GM23338 (cell line): Measurements from ENCODE around the gene PTPRN2. TPM values are rescaled to one million over a fixed set of nuclear protein-coding genes. Genes with fewer than 3 reads are reported as not detected.

ENCODE experiments used
- ATAC-seq: fragments of 200-7000 bp; cut with Tn5 transposase; 3 replicates; pipeline ENCODE4 v1.9.1; 2020
- DNase-seq: peaks from one replicate; pipeline ENCODE4 v3.0.0-alpha.2; 2015; ENCODE audit warnings: low spot score
- H2AFZ ChIP-seq: fragments of 200-600 bp; sonication (generic); 2 replicates; pipeline ENCODE4 v1.8.0; 2016; ENCODE audit warnings: antibody characterized with exemption, mild to moderate bottlenecking, moderate library complexity
- H3F3A ChIP-seq: fragments of 200-600 bp; sonication (generic); replicated peaks from 2 replicates; pipeline ENCODE4 v1.8.0; 2017; ENCODE audit warnings: antibody characterized with exemption, mixed run types, low read depth
- H3K27ac ChIP-seq: fragments of 200-600 bp; sonication (generic); 2 replicates; pipeline ENCODE4 v1.6.1; 2016; ENCODE audit warnings: low read depth
- H3K27me3 ChIP-seq: fragments of 200-600 bp; sonication (generic); 2 replicates; pipeline ENCODE4 v1.8.0; 2016; ENCODE audit warnings: mild to moderate bottlenecking, mixed run types, moderate library complexity; ENCODE audit not compliant: insufficient read depth
- H3K36me3 ChIP-seq: fragments of 200-600 bp; sonication (generic); 2 replicates; pipeline ENCODE4 v1.8.0; 2016; ENCODE audit warnings: mild to moderate bottlenecking; ENCODE audit not compliant: insufficient read depth
- H3K4me1 ChIP-seq: fragments of 200-600 bp; sonication (generic); 2 replicates; pipeline ENCODE4 v1.8.0; 2016; ENCODE audit warnings: mild to moderate bottlenecking, moderate library complexity; ENCODE audit not compliant: insufficient read depth
- H3K4me2 ChIP-seq: fragments of 200-600 bp; sonication (generic); 2 replicates; pipeline ENCODE4 v1.7.1; 2017; ENCODE audit warnings: mixed run types
- H3K4me3 ChIP-seq: fragments of 200-600 bp; sonication (generic); 2 replicates; pipeline ENCODE4 v1.6.1; 2016; ENCODE audit warnings: mixed run types
- H3K79me2 ChIP-seq: fragments of 200-600 bp; sonication (generic); replicated peaks from 2 replicates; pipeline ENCODE4 v1.8.0; 2017; ENCODE audit warnings: mild to moderate bottlenecking; ENCODE audit not compliant: insufficient read depth
- H3K9me2 ChIP-seq: fragments of 200-600 bp; sonication (generic); 2 replicates; pipeline ENCODE4 v1.8.0; 2017; ENCODE audit not compliant: insufficient read depth
- H4K20me1 ChIP-seq: fragments of 200-600 bp; sonication (generic); replicated peaks from 2 replicates; pipeline ENCODE4 v1.8.0; 2017; ENCODE audit warnings: mild to moderate bottlenecking; ENCODE audit not compliant: insufficient read depth
- H3K27ac Mint-ChIP-seq: 2 replicates; pipeline ENCODE4 v1.8.0; 2020; ENCODE audit warnings: inconsistent platforms, mild to moderate bottlenecking, moderate library complexity, mixed read lengths
- H3K27me3 Mint-ChIP-seq: 3 replicates; pipeline ENCODE4 v1.8.0; 2022; ENCODE audit warnings: low read depth, mild to moderate bottlenecking, moderate library complexity, mixed read lengths, inconsistent platforms; ENCODE audit not compliant: insufficient read depth, poor library complexity
- H3K36me3 Mint-ChIP-seq: 3 replicates; pipeline ENCODE4 v1.8.0; 2021; ENCODE audit warnings: low read depth, mild to moderate bottlenecking, inconsistent platforms, moderate library complexity, mixed read lengths
- H3K4me1 Mint-ChIP-seq: 3 replicates; pipeline ENCODE4 v1.8.0; 2020; ENCODE audit warnings: mild to moderate bottlenecking, inconsistent platforms, mixed read lengths
- H3K4me3 Mint-ChIP-seq: 3 replicates; pipeline ENCODE4 v1.8.0; 2021; ENCODE audit warnings: moderate library complexity, mild to moderate bottlenecking, inconsistent platforms, mixed read lengths
- H3K9me3 Mint-ChIP-seq: 3 replicates; pipeline ENCODE4 v1.8.0; 2020; ENCODE audit warnings: moderate library complexity, mild to moderate bottlenecking, inconsistent platforms, mixed read lengths
- CREB1 ChIP-seq: fragments of 250-450 bp; sonication (Bioruptor Pico); IDR thresholded peaks from 2 replicates; pipeline ENCODE4 v1.5.0; 2020; ENCODE audit warnings: low read depth, mild to moderate bottlenecking, moderate library complexity
- CTCF ChIP-seq, 2 experiments: fragments of 200-600 bp in 1 of 2; sonication (generic) in 1 of 2; conservative IDR thresholded peaks; 2 replicates each; pipeline versions ENCODE4 v1.5.1 to v1.6.1; 2016 to 2017; ENCODE audit warnings: antibody characterized with exemption in 2 of 2, low read depth in 2 of 2, mild to moderate bottlenecking in 2 of 2, moderate library complexity in 1 of 2
- ETS1 ChIP-seq: IDR thresholded peaks from 2 replicates; pipeline ENCODE4 v1.6.1; 2016; ENCODE audit warnings: antibody characterized with exemption
- EZH2 ChIP-seq: fragments of 200-600 bp; sonication (generic); IDR thresholded peaks from one replicate; pipeline ENCODE4 v1.8.0; 2017; ENCODE audit warnings: antibody characterized with exemption, mild to moderate bottlenecking, low read depth; ENCODE audit not compliant: unreplicated experiment
- EZH2phosphoT487 ChIP-seq: fragments of 200-600 bp; sonication (generic); IDR thresholded peaks from one replicate; pipeline ENCODE4 v1.8.1; 2018; ENCODE audit warnings: antibody characterized with exemption; ENCODE audit not compliant: unreplicated experiment
- NANOG ChIP-seq: IDR thresholded peaks from 2 replicates; pipeline ENCODE4 v1.6.1; 2016; ENCODE audit warnings: antibody characterized with exemption, borderline replicate concordance
- POLR2AphosphoS5 ChIP-seq: IDR thresholded peaks from 2 replicates; pipeline ENCODE4 v1.6.1; 2016; ENCODE audit warnings: antibody characterized with exemption, low read depth
- REST ChIP-seq: IDR thresholded peaks from one replicate; pipeline ENCODE4 v1.6.1; 2018; ENCODE audit warnings: antibody characterized with exemption; ENCODE audit not compliant: unreplicated experiment
- STAT1 ChIP-seq: IDR thresholded peaks from one replicate; pipeline ENCODE4 v1.6.1; 2016; ENCODE audit warnings: antibody characterized with exemption; ENCODE audit not compliant: unreplicated experiment
- ZNF114 ChIP-seq: fragments of 250-450 bp; sonication (Bioruptor Pico); IDR thresholded peaks from 2 replicates; pipeline ENCODE4 v1.5.0; 2020; ENCODE audit warnings: mild to moderate bottlenecking, moderate library complexity
- ZNF331 ChIP-seq: fragments of 250-450 bp; sonication (Bioruptor Pico); IDR thresholded peaks from 2 replicates; pipeline ENCODE4 v1.5.0; 2020; ENCODE audit warnings: low read depth, mild to moderate bottlenecking, moderate library complexity
- polyA plus RNA-seq: library from polyadenylated mRNA; unstranded; fragments of >200 nt; fragmentation: Nextera tagmentation; extraction: Ambion mirVana; gene quantifications from 2 replicates; pipeline ENCODE4 v1.2.1, GENCODE V29; 2016
- total RNA-seq: library from RNA; depleted of rRNA; stranded (reverse); fragments of >200 nt; shearing (Covaris generic); gene quantifications from 2 replicates; pipeline ENCODE4 v1.2.3, GENCODE V29; 2014

The PTPRN2 gene
- total and polyA plus RNA-seq, 2 experiments from 2014 or later: 0.87 to 4.0 TPM

- Histone ChIP-seq H2AFZ (no peak overlapping the region), H3F3A (no peaks in the 10 kb centered on the region), H3K36me3 (peaks cover 4% of the 10 kb centered on the region; the same call in 1 of the 2 replicates), H3K4me3 (no peak overlapping the region), H3K27ac (no peak overlapping the region), H3K27me3 (no peaks in the 10 kb centered on the region), H3K79me2 (no peaks in the 10 kb centered on the region), H4K20me1 (no peaks in the 10 kb centered on the region), H3K4me1 (no peaks in the 10 kb centered on the region), H3K9me2 (no peaks in the 10 kb centered on the region), H3K4me2 (no peak overlapping the region)
- no peak for TF ChIP-seq EZH2
- no peak for TF ChIP-seq STAT1
- no peak for TF ChIP-seq POLR2AphosphoS5
- TF ChIP-seq ZNF114 (CRISPR knock-in tag): no peak
- TF ChIP-seq ETS1: no peak
- no peak for TF ChIP-seq ZNF331 (CRISPR knock-in tag)
- no peak for TF ChIP-seq CREB1
- TF ChIP-seq EZH2phosphoT487: no peak
- TF ChIP-seq CTCF (conservative IDR thresholded peaks at IDR 0.05; ENCODE audit: low read depth in 2 of 2): no peak
- Mint-ChIP-seq H3K9me3 (peaks cover 92% of the 10 kb centered on the region), H3K4me3 (no peak overlapping the region), H3K27me3 (peaks cover 10% of the 10 kb centered on the region), H3K27ac (no peak overlapping the region), H3K4me1 (no peaks in the 10 kb centered on the region), H3K36me3 (peaks cover 48% of the 10 kb centered on the region)
- no peak for DNase-seq
- no peak for ATAC-seq
Measured at GRCh38 chr7:158039270-158039669, 548.4 kb downstream of the PTPRN2 start.

GRCh38 chr7:158037211-158037610 is 550.4 kb downstream of the PTPRN2 start:
- H3K27ac Mint-ChIP-seq: no peak overlapping the region
- Histone ChIP-seq H3K27ac (no peak overlapping the region), H3K4me1 (no peaks in the 10 kb centered on the region), H3F3A (no peaks in the 10 kb centered on the region), H2AFZ (no peak overlapping the region), H3K36me3 (peaks cover 4% of the 10 kb centered on the region; the same call in 1 of the 2 replicates), H3K4me3 (no peak overlapping the region), H3K4me2 (no peak overlapping the region), H3K27me3 (no peaks in the 10 kb centered on the region), H4K20me1 (no peaks in the 10 kb centered on the region), H3K79me2 (no peaks in the 10 kb centered on the region), H3K9me2 (no peaks in the 10 kb centered on the region)
- peaks cover 92% of the 10 kb centered on the region for H3K9me3 Mint-ChIP-seq
- no peak overlapping the region for H3K4me3 Mint-ChIP-seq
- H3K4me1 Mint-ChIP-seq: no peaks in the 10 kb centered on the region
- peaks cover 6% of the 10 kb centered on the region for H3K27me3 Mint-ChIP-seq
- DNase-seq (no peak), ATAC-seq (no peak)
- TF ChIP-seq REST (no peak), NANOG (no peak)
- H3K36me3 Mint-ChIP-seq: peaks cover 44% of the 10 kb centered on the region
